ENCODE measurements around the gene IMP4. TPM values are rescaled to one million over a fixed set of nuclear protein-coding genes. Genes with fewer than 3 reads are reported as not detected.

Gene IMP4
- total RNA-seq, 3 donors from 2014 or later: 94.7 to 114 (median 113) TPM

GRCh38 chr2:130382313-130382917 lies 39.7 kb downstream of the IMP4 start:
- Histone ChIP-seq H3K27ac (no peak overlapping the region), H3K9me3 (no peaks in the 10 kb centered on the region), H3K27me3 (no peaks in the 10 kb centered on the region), H3K4me3 (no peak overlapping the region), H3K36me3 (no peaks in the 10 kb centered on the region), H3K4me1 (no peaks in the 10 kb centered on the region)
- TF ChIP-seq POLR2AphosphoS5 (IDR thresholded peaks at IDR 0.05): no peak
- no peak for TF ChIP-seq CTCF (IDR thresholded peaks at IDR 0.05)
- TF ChIP-seq POLR2A (IDR thresholded peaks at IDR 0.05): no peak
- DNase-seq (ENCODE audit: low spot score in 2 of 2): no peak
- intact Hi-C loops (cut with DNase I; ENCODE audit: low total_unique reads): no loop called here

GRCh38 chr2:130385709-130386108 lies 43.0 kb downstream of the IMP4 start:
- DNase-seq (ENCODE audit: low spot score in 2 of 2): no peak
- no peak overlapping the region for H3K4me3 ChIP-seq
- intact Hi-C loops (cut with DNase I; ENCODE audit: low total_unique reads): no loop called here
- H3K9me3 ChIP-seq: no peaks in the 10 kb centered on the region
- no peaks in the 10 kb centered on the region for H3K36me3 ChIP-seq
- H3K27ac ChIP-seq: no peak overlapping the region
- H3K27me3 ChIP-seq: no peaks in the 10 kb centered on the region
- peaks cover 0 to 10% of the 10 kb centered on the region in 2 donors for H3K4me1 ChIP-seq
- no peak for TF ChIP-seq CTCF (IDR thresholded peaks at IDR 0.05)
- TF ChIP-seq POLR2A (IDR thresholded peaks at IDR 0.05): no peak
- no peak for TF ChIP-seq POLR2AphosphoS5 (IDR thresholded peaks at IDR 0.05)

GRCh38 chr2:130387071-130387400 lies 44.3 kb downstream of the IMP4 start:
- no peak for TF ChIP-seq POLR2AphosphoS5 (IDR thresholded peaks at IDR 0.05)
- no peak for TF ChIP-seq POLR2A (IDR thresholded peaks at IDR 0.05)
- TF ChIP-seq CTCF (IDR thresholded peaks at IDR 0.05): no peak
- no peaks in the 10 kb centered on the region for H3K9me3 ChIP-seq
- peaks cover 0 to 10% of the 10 kb centered on the region in 2 donors for H3K4me1 ChIP-seq
- no peak overlapping the region for H3K27ac ChIP-seq
- H3K4me3 ChIP-seq: no peak overlapping the region
- no peaks in the 10 kb centered on the region for H3K36me3 ChIP-seq
- H3K27me3 ChIP-seq: no peaks in the 10 kb centered on the region
- DNase-seq (ENCODE audit: low spot score in 2 of 2): no peak
- intact Hi-C loops (cut with DNase I; ENCODE audit: low total_unique reads): no loop called here

GRCh38 chr2:130387804-130388203 lies 45.1 kb downstream of the IMP4 start:
- intact Hi-C loops (cut with DNase I; ENCODE audit: low total_unique reads): no loop called here
- H3K27me3 ChIP-seq: no peaks in the 10 kb centered on the region
- H3K36me3 ChIP-seq: no peaks in the 10 kb centered on the region
- no peak for DNase-seq (ENCODE audit: low spot score in 2 of 2)
- H3K4me1 ChIP-seq: peaks cover 0 to 10% of the 10 kb centered on the region in 2 donors
- TF ChIP-seq CTCF (IDR thresholded peaks at IDR 0.05) (no peak), POLR2AphosphoS5 (IDR thresholded peaks at IDR 0.05) (no peak), POLR2A (IDR thresholded peaks at IDR 0.05) (no peak)
- H3K27ac ChIP-seq: peak overlapping the region; percentile 42 to 63
- H3K4me3 ChIP-seq: no peak overlapping the region
- no peaks in the 10 kb centered on the region for H3K9me3 ChIP-seq

- intact Hi-C loops (cut with DNase I; ENCODE audit: low total_unique reads): no loop called here
- Histone ChIP-seq H3K4me1 (peaks cover 0 to 10% of the 10 kb centered on the region in 2 donors), H3K4me3 (no peak overlapping the region), H3K36me3 (no peaks in the 10 kb centered on the region), H3K27ac (peak overlapping the region; percentile 63 to 92), H3K9me3 (no peaks in the 10 kb centered on the region), H3K27me3 (no peaks in the 10 kb centered on the region)
- DNase-seq (ENCODE audit: low spot score in 2 of 2): no peak
- TF ChIP-seq POLR2A (IDR thresholded peaks at IDR 0.05) (no peak), CTCF (IDR thresholded peaks at IDR 0.05) (no peak), POLR2AphosphoS5 (IDR thresholded peaks at IDR 0.05) (no peak)
These were observed 45.7 kb downstream of the IMP4 start for GRCh38 chr2:130388221-130388907.

Data from breast epithelium (tissue), 4 donors.